ENCODE data around the gene DCAF10.
"Not testable (repeated sequence)": the region's sequence is repeated elsewhere in the genome, so short reads cannot be mapped to it uniquely, and the experiment has no call there.

The DCAF10 gene, protein sequence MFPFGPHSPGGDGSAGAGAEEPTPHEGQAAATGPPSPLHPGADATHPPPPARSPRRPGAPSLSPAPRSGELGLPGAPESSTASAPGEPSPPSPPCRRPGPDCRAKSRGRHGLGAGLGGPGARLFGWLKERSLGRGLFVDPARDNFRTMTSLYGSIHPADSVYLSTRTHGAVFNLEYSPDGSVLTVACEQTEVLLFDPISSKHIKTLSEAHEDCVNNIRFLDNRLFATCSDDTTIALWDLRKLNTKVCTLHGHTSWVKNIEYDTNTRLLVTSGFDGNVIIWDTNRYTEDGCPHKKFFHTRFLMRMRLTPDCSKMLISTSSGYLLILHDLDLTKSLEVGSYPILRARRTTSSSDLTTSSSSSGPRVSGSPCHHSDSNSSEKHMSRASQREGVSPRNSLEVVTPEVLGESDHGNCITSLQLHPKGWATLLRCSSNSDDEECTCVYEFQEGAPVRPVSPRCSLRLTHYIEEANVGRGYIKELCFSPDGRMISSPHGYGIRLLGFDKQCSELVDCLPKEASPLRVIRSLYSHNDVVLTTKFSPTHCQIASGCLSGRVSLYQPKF

DNA sequence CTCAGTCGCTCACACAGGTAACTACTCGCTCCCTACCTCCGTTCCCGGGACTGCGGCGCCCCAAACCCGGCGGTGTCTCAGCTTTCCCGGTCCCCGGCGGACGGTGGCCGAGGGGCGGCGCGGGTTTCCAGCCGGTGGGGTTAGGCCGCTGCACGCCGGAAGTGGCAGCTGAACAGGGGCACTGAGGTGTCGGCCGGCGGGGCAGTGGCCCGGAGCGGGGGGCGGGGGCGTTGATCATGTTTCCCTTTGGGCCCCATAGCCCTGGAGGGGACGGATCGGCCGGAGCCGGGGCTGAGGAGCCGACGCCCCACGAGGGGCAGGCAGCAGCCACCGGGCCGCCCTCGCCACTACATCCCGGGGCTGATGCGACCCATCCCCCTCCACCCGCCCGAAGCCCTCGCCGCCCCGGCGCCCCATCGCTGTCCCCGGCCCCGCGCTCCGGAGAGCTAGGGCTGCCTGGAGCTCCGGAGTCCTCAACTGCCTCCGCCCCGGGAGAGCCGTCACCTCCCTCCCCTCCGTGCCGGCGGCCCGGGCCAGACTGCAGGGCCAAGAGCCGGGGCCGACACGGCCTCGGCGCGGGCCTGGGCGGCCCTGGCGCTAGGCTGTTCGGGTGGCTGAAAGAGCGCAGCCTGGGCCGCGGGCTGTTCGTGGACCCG, at the start of gene DCAF10:
TSS of gene DCAF10 (plus strand) at position 167 of the 656 bp plus-strand sequence. CDS start at position 237, 70 bp downstream.
- TF ChIP-seq, protein P1, sequence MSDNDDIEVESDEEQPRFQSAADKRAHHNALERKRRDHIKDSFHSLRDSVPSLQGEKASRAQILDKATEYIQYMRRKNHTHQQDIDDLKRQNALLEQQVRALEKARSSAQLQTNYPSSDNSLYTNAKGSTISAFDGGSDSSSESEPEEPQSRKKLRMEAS (IDR thresholded peaks at IDR 0.05; ENCODE audit: low read depth, low read length) = 0 out of 2 replicates have a peak, but pooled peaks have one; percentile 5
- TF ChIP-seq, protein P2, sequence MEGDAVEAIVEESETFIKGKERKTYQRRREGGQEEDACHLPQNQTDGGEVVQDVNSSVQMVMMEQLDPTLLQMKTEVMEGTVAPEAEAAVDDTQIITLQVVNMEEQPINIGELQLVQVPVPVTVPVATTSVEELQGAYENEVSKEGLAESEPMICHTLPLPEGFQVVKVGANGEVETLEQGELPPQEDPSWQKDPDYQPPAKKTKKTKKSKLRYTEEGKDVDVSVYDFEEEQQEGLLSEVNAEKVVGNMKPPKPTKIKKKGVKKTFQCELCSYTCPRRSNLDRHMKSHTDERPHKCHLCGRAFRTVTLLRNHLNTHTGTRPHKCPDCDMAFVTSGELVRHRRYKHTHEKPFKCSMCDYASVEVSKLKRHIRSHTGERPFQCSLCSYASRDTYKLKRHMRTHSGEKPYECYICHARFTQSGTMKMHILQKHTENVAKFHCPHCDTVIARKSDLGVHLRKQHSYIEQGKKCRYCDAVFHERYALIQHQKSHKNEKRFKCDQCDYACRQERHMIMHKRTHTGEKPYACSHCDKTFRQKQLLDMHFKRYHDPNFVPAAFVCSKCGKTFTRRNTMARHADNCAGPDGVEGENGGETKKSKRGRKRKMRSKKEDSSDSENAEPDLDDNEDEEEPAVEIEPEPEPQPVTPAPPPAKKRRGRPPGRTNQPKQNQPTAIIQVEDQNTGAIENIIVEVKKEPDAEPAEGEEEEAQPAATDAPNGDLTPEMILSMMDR (IDR thresholded peaks at IDR 0.05; ENCODE audit: low read depth, low read length) = no peak
- TF ChIP-seq POLR2A (IDR thresholded peaks at IDR 0.05; ENCODE audit: extremely low read depth, insufficient read length) = peak; percentile 45
- TF ChIP-seq MYC (IDR thresholded peaks at IDR 0.05; ENCODE audit: low read depth, low read length) = peak; percentile 48; the same call in 1 of the 2 replicates
- peak; percentile 86 for DNase-seq (ENCODE audit: low read depth)
- peak within 1 kb of the TSS; percentile 88 for H3K4me3 ChIP-seq (ENCODE audit: low read depth, low read length)

DNA sequence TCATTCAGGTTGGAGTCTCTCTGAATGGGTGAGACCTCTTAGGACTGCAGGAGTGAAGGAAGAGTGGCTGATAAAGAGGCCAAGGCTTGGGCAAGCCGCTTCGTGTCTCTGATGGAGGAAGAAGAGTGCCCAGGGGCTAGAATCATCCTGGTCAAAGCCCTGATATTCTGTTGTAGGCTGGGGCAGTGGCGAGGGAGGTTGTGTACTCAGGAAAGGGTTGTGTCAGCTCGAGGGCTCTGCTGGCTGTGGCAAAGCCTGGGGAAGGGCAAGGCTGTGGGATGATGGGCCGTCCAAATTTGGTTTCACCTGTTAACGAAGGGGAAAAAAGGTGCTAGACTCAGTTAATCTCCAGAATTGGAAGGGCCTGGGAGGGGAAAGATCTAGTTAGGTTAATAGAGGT, 49.4 kb upstream of the DCAF10 start:
- no peak overlapping the region for H3K4me3 ChIP-seq (ENCODE audit: low read depth, low read length)
- DNase-seq (ENCODE audit: low read depth) = no peak

DNA sequence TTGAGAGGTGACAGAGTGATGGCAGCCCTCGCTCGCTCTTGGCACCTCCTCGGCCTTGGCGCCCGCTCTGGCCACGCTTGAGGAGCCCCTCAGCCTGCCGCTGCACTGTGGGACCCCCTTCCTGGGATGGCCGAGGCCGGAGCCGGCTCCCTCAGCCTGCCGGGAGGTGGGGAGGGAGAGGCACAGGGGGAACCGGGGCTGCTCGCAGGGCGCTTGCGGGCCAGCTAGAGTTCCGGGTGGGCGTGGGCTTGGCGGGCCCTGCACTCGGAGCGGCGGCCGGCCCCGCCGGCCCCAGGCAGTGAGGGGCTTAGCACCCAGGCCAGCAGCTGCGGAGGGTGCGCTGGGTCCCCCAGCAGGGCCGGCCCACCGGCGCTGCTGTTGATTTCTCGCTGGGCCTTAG, 48.9 kb upstream of the DCAF10 start:
- DNase-seq (ENCODE audit: low read depth) = not testable (repeated sequence)

More for the DNA sequence above, 49.4 kb upstream of the DCAF10 start:
- TF ChIP-seq MYC (IDR thresholded peaks at IDR 0.05; ENCODE audit: low read depth, low read length) (no peak), POLR2A (IDR thresholded peaks at IDR 0.05; ENCODE audit: extremely low read depth, insufficient read length) (no peak)
- TF ChIP-seq, protein P2 (IDR thresholded peaks at IDR 0.05; ENCODE audit: low read depth, low read length) = no peak
- TF ChIP-seq, protein P1 (IDR thresholded peaks at IDR 0.05; ENCODE audit: low read depth, low read length) = no peak

DNA sequence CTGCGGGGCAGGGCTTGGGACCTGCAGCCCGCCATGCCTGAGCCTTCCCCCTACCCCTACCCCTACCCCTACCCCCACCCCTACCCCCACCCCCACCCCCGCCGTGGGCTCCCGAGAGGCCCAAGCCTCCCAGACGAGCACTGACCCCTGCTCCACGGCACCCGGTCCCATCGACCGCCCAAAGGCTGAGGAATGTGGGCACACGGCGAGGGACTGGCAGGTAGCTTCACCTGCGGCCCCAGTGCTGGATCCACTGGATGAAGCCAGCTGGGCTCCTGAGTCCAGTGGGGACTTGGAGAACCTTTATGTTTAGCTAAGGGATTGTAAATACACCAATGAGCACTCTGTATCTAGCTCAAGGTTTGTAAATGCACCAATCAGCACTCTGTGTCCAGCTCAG, 48.5 kb upstream of the DCAF10 start:
- not testable (repeated sequence) for H3K4me3 ChIP-seq (ENCODE audit: low read depth, low read length); DNase-seq (ENCODE audit: low read depth)

More for the DNA sequence above, 48.9 kb upstream of the DCAF10 start:
- not testable (repeated sequence) for H3K4me3 ChIP-seq (ENCODE audit: low read depth, low read length)

DNA sequence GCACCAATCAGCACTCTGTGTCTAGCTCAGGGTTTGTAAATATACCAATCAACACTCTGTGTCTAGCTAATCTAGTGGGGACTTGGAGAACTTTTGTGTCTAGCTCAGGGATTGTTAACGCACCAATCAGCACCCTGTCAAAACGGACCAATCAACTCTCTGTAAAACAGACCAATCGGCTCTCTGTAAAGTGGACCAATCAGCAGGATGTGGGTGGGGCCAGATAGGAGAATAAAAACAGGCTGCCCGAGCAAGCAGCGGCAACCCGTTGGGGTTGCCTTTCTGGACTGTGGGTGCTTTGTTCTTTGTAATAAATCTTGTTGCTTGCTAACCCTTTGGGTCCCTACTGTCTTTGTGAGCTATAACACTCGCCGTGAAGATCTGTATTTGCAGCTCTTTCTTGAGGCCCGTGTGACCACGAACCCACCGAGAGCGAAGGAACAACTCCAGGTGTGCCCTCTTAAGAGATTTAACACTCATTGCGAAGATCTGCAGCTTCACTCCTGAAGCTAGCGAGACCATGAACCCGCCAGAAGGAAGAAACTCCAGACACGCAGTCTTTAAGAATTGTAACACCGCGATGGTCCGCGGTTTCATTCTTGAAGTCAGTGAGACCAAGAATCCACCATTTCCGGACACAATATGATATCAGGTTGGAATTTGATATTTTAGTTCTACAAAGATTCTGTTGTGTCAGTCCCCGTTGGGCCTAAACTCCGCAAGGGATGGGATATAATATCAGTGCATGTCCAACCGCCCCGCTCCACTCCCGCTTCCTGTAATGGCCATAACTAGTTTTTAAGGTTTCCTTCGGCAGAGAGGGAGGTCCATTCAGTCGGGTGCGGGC, 47.7 kb upstream of the DCAF10 start:
- DNase-seq (ENCODE audit: low read depth) = no peak
- TF ChIP-seq MYC (IDR thresholded peaks at IDR 0.05; ENCODE audit: low read depth, low read length) (no peak), POLR2A (IDR thresholded peaks at IDR 0.05; ENCODE audit: extremely low read depth, insufficient read length) (no peak)
- TF ChIP-seq, protein P2 (IDR thresholded peaks at IDR 0.05; ENCODE audit: low read depth, low read length) = no peak
- TF ChIP-seq, protein P1 (IDR thresholded peaks at IDR 0.05; ENCODE audit: low read depth, low read length) = no peak

DNA sequence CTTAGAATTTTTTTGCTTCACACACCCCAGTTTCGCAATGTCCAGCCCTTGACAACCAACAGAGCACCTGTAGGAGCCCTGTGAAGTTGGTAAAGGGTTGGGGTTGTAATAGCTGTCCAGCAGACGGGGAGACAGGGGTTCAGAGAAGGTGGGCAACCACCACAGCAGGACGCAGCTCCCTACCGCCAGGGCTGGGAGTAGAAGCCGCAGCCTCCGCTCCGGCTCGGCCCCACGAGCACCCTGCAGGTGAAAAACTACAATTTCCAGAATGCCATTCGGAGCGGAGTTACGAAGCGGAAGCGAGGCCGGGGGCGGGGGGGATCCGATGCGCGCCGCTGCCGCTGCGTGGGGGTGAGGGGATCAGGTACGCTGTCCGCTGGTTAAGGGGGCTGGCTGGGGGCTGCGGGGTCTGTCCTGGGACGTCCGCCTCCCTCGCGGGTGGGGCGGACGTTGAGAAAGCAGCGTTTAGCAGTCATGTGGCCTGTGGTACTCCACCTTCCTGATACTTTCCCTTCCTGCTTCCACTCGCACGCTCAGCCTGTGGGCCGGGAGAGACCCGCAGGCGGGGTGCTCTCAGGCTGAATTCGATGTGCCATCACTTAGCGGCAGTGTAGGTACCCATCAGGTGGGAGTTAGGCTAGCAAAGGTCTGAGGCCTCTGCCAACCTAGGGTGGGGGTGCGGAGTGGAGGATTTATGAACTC, 47.0 kb upstream of the DCAF10 start, which contains the start of gene TRMT10B:
TSS of gene TRMT10B (plus strand) at position 317 of the 702 bp plus-strand sequence. CDS start 8,127 bp downstream, outside the sequence.
- H3K4me3 ChIP-seq (ENCODE audit: low read depth, low read length) = peak within 1 kb of the TSS; percentile 87
- DNase-seq (ENCODE audit: low read depth) = peak; percentile 79
- TF ChIP-seq, protein P2 (IDR thresholded peaks at IDR 0.05; ENCODE audit: low read depth, low read length) = no peak
- no peak for TF ChIP-seq POLR2A (IDR thresholded peaks at IDR 0.05; ENCODE audit: extremely low read depth, insufficient read length)
- TF ChIP-seq, protein P1 (IDR thresholded peaks at IDR 0.05; ENCODE audit: low read depth, low read length) = peak; percentile 46
- peak; percentile 70 for TF ChIP-seq MYC (IDR thresholded peaks at IDR 0.05; ENCODE audit: low read depth, low read length)

More for the DNA sequence above, 47.7 kb upstream of the DCAF10 start:
- peak overlapping the region; percentile 87 for H3K4me3 ChIP-seq (ENCODE audit: low read depth, low read length)
